Esophagus squamous epithelium (tissue), 4 donors: ENCODE data around the gene KCNK1.

Experiments used
- POLR2A ChIP-seq, 4 donors: fragments of 450-650 bp; IDR thresholded peaks; one replicate each; pipeline ENCODE4 v1.6.1; 2017; ENCODE audit warnings: antibody characterized with exemption in 4 of 4, mild to moderate bottlenecking in 4 of 4, moderate library complexity in 3 of 4
- TF ChIP-seq, protein P1 (sequence below), 6 experiments: fragments of 450-650 bp in 4 of 6; fragments of 200-600 bp in 2 of 6; sonication (generic) in 2 of 6; IDR thresholded peaks; one replicate each; pipeline ENCODE4 v1.5.1; 2016 to 2019; ENCODE audit warnings: antibody characterized with exemption in 6 of 6, mild to moderate bottlenecking in 4 of 6, moderate library complexity in 4 of 6

DNA sequence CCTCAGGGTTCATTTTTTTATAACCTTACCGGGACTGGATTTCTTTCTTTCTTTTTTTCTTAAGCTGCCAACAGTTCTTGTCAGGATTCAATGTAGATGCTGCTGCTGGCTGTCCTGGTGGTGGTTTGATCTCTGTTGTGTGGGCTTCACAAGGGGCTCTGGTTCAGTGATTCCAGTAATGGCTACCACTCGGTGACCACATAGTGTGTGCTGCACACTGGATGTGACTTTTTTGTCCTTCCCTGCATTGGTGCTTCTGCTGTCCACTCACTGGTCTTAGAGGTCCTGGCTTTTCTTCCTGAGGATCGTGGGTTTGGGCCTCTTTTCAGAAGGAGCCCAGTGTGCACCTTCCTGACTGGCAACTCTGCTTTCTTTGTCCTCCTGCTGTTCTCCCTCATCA is 18.5 kb downstream of the KCNK1 start:
- TF ChIP-seq, protein P1, sequence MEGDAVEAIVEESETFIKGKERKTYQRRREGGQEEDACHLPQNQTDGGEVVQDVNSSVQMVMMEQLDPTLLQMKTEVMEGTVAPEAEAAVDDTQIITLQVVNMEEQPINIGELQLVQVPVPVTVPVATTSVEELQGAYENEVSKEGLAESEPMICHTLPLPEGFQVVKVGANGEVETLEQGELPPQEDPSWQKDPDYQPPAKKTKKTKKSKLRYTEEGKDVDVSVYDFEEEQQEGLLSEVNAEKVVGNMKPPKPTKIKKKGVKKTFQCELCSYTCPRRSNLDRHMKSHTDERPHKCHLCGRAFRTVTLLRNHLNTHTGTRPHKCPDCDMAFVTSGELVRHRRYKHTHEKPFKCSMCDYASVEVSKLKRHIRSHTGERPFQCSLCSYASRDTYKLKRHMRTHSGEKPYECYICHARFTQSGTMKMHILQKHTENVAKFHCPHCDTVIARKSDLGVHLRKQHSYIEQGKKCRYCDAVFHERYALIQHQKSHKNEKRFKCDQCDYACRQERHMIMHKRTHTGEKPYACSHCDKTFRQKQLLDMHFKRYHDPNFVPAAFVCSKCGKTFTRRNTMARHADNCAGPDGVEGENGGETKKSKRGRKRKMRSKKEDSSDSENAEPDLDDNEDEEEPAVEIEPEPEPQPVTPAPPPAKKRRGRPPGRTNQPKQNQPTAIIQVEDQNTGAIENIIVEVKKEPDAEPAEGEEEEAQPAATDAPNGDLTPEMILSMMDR (IDR thresholded peaks at IDR 0.05): no peak
- no peak for TF ChIP-seq POLR2A (IDR thresholded peaks at IDR 0.05)
